Lung (tissue), 12 donors: ENCODE results near the gene TBC1D7. TPM values are rescaled to one million over a fixed set of nuclear protein-coding genes. Genes with fewer than 3 reads are reported as not detected.

Source experiments
- ATAC-seq: fragments of 200-7000 bp; cut with Tn5 transposase; one replicate; pipeline ENCODE4 v1.9.1; 2020; ENCODE audit warnings: moderate number of reproducible peaks; ENCODE audit not compliant: insufficient read depth, low FRiP score
- DNase-seq, 3 donors: peaks; one replicate each; pipeline ENCODE4 v3.0.0-alpha.2; 2013 to 2017
- H3K27ac ChIP-seq, 2 donors: one replicate each; pipeline ENCODE4 v1.5.1; 2013; ENCODE audit warnings: mild to moderate bottlenecking in 2 of 2, moderate library complexity in 2 of 2, control low read depth in 1 of 2, inconsistent platforms in 1 of 2, low read depth in 1 of 2, low read length in 1 of 2
- H3K27me3 ChIP-seq, 3 donors: one replicate each; pipeline ENCODE4 v1.5.1; 2013; ENCODE audit warnings: low read length in 2 of 3; ENCODE audit not compliant: control insufficient read depth in 3 of 3, insufficient read depth in 3 of 3
- H3K36me3 ChIP-seq, 4 donors: one replicate each; pipeline ENCODE4 v1.5.1; 2013; ENCODE audit warnings: low read length in 4 of 4, mild to moderate bottlenecking in 1 of 4, moderate library complexity in 1 of 4; ENCODE audit not compliant: control insufficient read depth in 4 of 4, insufficient read depth in 4 of 4
- H3K4me1 ChIP-seq, 5 donors: one replicate each; pipeline ENCODE4 v1.5.1; 2013; ENCODE audit warnings: low read length in 5 of 5, mild to moderate bottlenecking in 2 of 5, moderate library complexity in 1 of 5; ENCODE audit not compliant: control insufficient read depth in 5 of 5, insufficient read depth in 5 of 5
- H3K4me3 ChIP-seq: one replicate; pipeline ENCODE4 v1.5.1; 2013; ENCODE audit warnings: mild to moderate bottlenecking, control low read depth, moderate library complexity
- H3K9ac ChIP-seq, 2 donors: one replicate each; pipeline ENCODE4 v1.5.1; 2013; ENCODE audit warnings: low read length in 2 of 2, control low read depth in 1 of 2; ENCODE audit not compliant: insufficient read depth in 1 of 2
- H3K9me3 ChIP-seq, 4 donors: one replicate each; pipeline ENCODE4 v1.5.1; 2013; ENCODE audit warnings: low read length in 3 of 4, mild to moderate bottlenecking in 1 of 4, moderate library complexity in 1 of 4; ENCODE audit not compliant: control insufficient read depth in 4 of 4, insufficient read depth in 3 of 4
- WGBS, 2 donors: extraction: QIAGEN DNeasy Blood & Tissue Kit; methylation state at CpG; one replicate each; pipeline ENCODE4 v1.1.7; 2013; 5-methylcytosine and 5-hydroxymethylcytosine counted together
- polyA plus RNA-seq, 2 donors: library from polyadenylated mRNA; stranded (reverse); fragments of 200-250 nt; gene quantifications; one replicate each; pipeline ENCODE4 v1.2.1, GENCODE V29; 2013
- total RNA-seq, 2 donors: library from RNA; depleted of rRNA in 1 of 2; stranded (reverse); fragments of >200 nt in 1 of 2; gene quantifications; one replicate each; pipeline ENCODE4 v1.2.1, GENCODE V29; 2014 to 2021
- TF ChIP-seq, protein P1 (sequence below): IDR thresholded peaks from 2 replicates; pipeline ENCODE4 v1.5.1; 2012; ENCODE audit warnings: mild to moderate bottlenecking; ENCODE audit errors: control extremely low read depth, extremely low read depth
- donor health status: control.
- donor health status: control.
- donor health status: Bipolar disorder and iron deficiency.
- donor health status: healthy.
- donor health status: DM: yes; HTN: yes; CAD: no.

TBC1D7 gene
- total and polyA plus RNA-seq, 4 donors, result 17.1 to 30.1 (median 19.9) TPM

DNA sequence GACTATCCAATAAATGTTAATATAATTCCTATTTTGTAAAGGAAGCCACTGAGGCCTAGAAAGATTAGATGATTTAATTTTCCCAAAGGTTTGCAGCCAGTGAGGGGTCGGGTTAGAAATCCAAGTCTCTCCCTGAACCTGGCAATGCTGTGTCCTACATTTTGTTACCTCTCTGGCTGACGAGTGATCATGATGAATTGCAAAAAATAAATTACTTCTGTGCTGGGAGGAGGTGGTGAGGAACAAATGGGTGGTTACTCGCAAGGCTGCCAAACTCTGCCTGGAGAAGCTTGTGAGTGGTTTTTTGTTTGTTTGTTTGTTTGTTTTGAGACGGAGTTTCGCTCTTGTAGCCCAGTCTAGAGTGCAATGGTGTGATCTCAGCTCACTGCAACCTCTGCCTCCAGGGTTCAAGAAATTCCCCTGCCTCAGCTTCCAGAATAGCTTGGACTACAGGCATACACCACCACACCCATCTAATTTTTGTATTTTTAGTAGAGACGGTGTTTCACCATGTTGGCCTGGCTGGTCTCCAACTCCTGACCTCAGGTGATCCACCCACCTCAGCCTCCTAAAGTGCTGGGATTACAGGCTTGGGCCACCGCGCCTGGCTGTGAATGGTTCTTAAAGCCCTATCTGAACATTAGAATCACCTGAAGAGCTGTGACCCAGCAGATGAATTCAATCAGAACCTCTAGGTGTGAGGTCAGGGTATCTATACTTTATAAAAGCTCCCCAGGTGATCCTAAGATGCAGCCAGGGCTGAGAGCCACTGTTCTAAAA lies 20.2 kb upstream of the TBC1D7 start:
- ATAC-seq (no peak), DNase-seq (no peak)
- H3K4me3 ChIP-seq, result no peak overlapping the region
- H3K9ac ChIP-seq, result no peak overlapping the region
- H3K4me1 ChIP-seq, result peaks cover 0 to 5% (median 0%) of the 10 kb centered on the region in 5 donors
- TF ChIP-seq, protein P1, sequence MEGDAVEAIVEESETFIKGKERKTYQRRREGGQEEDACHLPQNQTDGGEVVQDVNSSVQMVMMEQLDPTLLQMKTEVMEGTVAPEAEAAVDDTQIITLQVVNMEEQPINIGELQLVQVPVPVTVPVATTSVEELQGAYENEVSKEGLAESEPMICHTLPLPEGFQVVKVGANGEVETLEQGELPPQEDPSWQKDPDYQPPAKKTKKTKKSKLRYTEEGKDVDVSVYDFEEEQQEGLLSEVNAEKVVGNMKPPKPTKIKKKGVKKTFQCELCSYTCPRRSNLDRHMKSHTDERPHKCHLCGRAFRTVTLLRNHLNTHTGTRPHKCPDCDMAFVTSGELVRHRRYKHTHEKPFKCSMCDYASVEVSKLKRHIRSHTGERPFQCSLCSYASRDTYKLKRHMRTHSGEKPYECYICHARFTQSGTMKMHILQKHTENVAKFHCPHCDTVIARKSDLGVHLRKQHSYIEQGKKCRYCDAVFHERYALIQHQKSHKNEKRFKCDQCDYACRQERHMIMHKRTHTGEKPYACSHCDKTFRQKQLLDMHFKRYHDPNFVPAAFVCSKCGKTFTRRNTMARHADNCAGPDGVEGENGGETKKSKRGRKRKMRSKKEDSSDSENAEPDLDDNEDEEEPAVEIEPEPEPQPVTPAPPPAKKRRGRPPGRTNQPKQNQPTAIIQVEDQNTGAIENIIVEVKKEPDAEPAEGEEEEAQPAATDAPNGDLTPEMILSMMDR, result no peak
- H3K9me3 ChIP-seq, result no peaks in the 10 kb centered on the region
- H3K27me3 ChIP-seq, result no peaks in the 10 kb centered on the region
- no peak overlapping the region for H3K27ac ChIP-seq
- no peaks in the 10 kb centered on the region for H3K36me3 ChIP-seq
- WGBS, 2 donors, result 84 to 93% methylated on average over 8 of the region's 8 CpGs

DNA sequence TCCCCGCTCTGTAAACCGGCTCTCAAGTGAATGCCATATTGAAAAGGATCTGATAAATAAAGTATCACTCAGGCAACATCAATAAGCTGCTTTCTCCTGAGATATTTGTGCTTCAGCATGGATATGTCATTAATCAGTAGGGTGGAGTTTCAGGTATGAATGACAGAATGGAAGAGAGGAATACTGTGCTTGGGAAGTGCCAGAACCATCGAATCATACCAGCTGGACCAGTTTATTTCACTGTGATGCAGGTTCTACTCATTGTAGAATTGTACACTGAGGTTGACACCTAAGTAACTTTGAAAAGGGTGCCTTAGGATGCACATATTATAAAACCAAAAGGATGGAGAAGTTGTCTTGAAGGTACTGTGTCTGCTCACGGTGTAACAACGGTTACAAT lies 17.9 kb upstream of the TBC1D7 start:
- TF ChIP-seq, protein P1, result no peak
- H3K9ac ChIP-seq, result no peak overlapping the region
- WGBS, 2 donors, result 94 to 95% methylated on average over 5 of the region's 5 CpGs
- no peaks in the 10 kb centered on the region for H3K27me3 ChIP-seq
- H3K36me3 ChIP-seq, result no peaks in the 10 kb centered on the region
- no peak for ATAC-seq
- H3K4me1 ChIP-seq, result peaks cover 0 to 4% (median 0%) of the 10 kb centered on the region in 5 donors
- DNase-seq, result no peak
- no peak overlapping the region for H3K27ac ChIP-seq
- no peak overlapping the region for H3K4me3 ChIP-seq
- H3K9me3 ChIP-seq, result peaks cover 0 to 3% (median 0%) of the 10 kb centered on the region in 4 donors

DNA sequence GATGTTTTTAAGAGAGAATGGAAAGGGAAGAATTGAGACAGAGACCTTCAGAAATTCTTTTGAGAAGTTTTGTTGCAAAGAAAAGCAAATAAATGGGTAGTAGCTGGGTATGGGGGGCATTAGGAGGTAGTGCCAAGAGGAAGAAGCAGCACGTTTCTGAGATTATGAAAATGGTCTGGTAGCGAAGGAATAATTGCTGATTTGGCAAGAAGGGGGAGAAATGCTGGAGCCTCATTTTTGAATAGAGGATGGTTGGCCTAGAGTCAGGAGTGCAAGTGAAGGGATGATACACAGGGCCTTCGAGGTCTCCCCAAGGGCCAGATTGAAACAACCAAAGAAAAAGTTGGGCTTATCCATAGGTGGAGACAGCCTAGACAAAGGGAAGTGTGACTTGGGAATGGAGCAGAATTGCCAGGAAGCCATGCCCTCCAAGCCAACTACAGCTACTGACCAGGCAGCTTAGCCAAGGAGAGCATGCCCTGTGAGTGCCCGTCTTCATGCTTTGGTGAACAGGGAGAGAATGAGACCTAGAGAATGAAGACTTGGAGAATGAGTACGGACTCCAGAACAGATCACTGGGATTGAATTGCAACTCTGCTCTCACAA lies 14.2 kb upstream of the TBC1D7 start:
- 86 to 89% methylated on average over 5 of the region's 5 CpGs for WGBS, 2 donors
- TF ChIP-seq, protein P1, result no peak
- H3K4me3 ChIP-seq, result no peak overlapping the region
- no peaks in the 10 kb centered on the region for H3K4me1 ChIP-seq
- H3K27ac ChIP-seq, result no peak overlapping the region
- ATAC-seq (no peak), DNase-seq (no peak)
- no peaks in the 10 kb centered on the region for H3K27me3 ChIP-seq
- H3K36me3 ChIP-seq, result no peaks in the 10 kb centered on the region
- H3K9me3 ChIP-seq, result peaks cover 0 to 3% (median 0%) of the 10 kb centered on the region in 4 donors
- no peak overlapping the region for H3K9ac ChIP-seq
